HCT116 (cell line): ENCODE data around the gene LINS1. TPM values are rescaled to one million over a fixed set of nuclear protein-coding genes. Genes with fewer than 3 reads are reported as not detected.

ENCODE experiments used
- ATAC-seq: fragments of 200-7000 bp; cut with Tn5 transposase; 2 replicates; pipeline ENCODE4 v1.9.1; 2020; ENCODE audit warnings: mild to moderate bottlenecking, moderate library complexity
- BruUV-seq: library from RNA; stranded (reverse); fragments of 400-500 nt; replicated peaks from 2 replicates; lab custom pipeline; 2021; lab: Mats Ljungman, UMichigan
- CTCF ChIA-PET: fragments of 300-600 bp; sonication (Branson Sonifier 250); formaldehyde crosslinking; loops from one replicate; lab custom pipeline; 2021; ENCODE audit warnings: antibody characterized with exemption; lab: Charles Lee
- POLR2A ChIA-PET: fragments of 300-600, 350-600 bp; sonication (Branson Sonifier 250); formaldehyde crosslinking; loops from one replicate; lab custom pipeline; 2021; ENCODE audit warnings: antibody characterized with exemption; lab: Charles Lee
- RAD21 ChIA-PET, 2 experiments: fragments of 300-600 bp; sonication (Branson Sonifier 250); formaldehyde crosslinking; loops; one replicate each; lab custom pipeline; 2023; ENCODE audit warnings: low total read pairs in 2 of 2; ENCODE audit not compliant: uncharacterized antibody in 2 of 2, unreplicated experiment in 2 of 2, low non-redundant PET in 1 of 2; lab: Charles Lee
- DNase-seq: peaks from one replicate; pipeline ENCODE4 v3.0.0-alpha.2; 2010; ENCODE audit warnings: low read depth, low spot score
- H2AFZ ChIP-seq: fragments of 200-600 bp; shearing (Covaris generic), sonication (generic); 2 replicates; pipeline ENCODE4 v1.6.1; 2017; ENCODE audit warnings: low read depth, mixed run types, mixed read lengths, antibody characterized with exemption, low read length; ENCODE audit not compliant: poor library complexity, severe bottlenecking
- H3K27ac ChIP-seq: 2 replicates; pipeline ENCODE4 v1.5.1; 2012; ENCODE audit warnings: low read depth, low read length
- H3K27me3 ChIP-seq: fragments of 200-600 bp; sonication (generic); 2 replicates; pipeline ENCODE4 v1.6.1; 2016; ENCODE audit warnings: mixed run types, low read length, mixed read lengths; ENCODE audit not compliant: insufficient read depth
- H3K36me3 ChIP-seq, 2 experiments: fragments of 200-500 bp in 1 of 2; fragments of 200-600 bp in 1 of 2; sonication (Bioruptor generic) in 1 of 2; sonication (generic) in 1 of 2; 2 replicates each; pipeline versions ENCODE4 v1.5.1 to v1.6.1; 2014 to 2016; ENCODE audit warnings: low read length in 2 of 2, inconsistent platforms in 1 of 2, mixed read lengths in 1 of 2, mixed run types in 1 of 2; ENCODE audit not compliant: insufficient read depth in 2 of 2, control insufficient read depth in 1 of 2
- H3K4me1 ChIP-seq, 2 experiments: fragments of 200-600 bp in 1 of 2; sonication (generic) in 1 of 2; 2 replicates each; pipeline versions ENCODE4 v1.5.1 to v1.6.1; 2012 to 2017; ENCODE audit warnings: low read length in 2 of 2, inconsistent platforms in 1 of 2, mild to moderate bottlenecking in 1 of 2, mixed read lengths in 1 of 2, mixed run types in 1 of 2, moderate library complexity in 1 of 2; ENCODE audit not compliant: insufficient read depth in 2 of 2, control insufficient read depth in 1 of 2
- H3K4me2 ChIP-seq: fragments of 200-600 bp; sonication (generic); 2 replicates; pipeline ENCODE4 v1.6.1; 2017; ENCODE audit warnings: mixed run types, low read length, mixed read lengths
- H3K4me3 ChIP-seq, 2 experiments: fragments of 200-600 bp in 1 of 2; sonication (generic) in 1 of 2; replicated peaks in 1 of 2; 2 replicates each; pipeline ENCODE4 v1.5.1; 2011 to 2016; ENCODE audit warnings: low read length in 2 of 2, control low read depth in 1 of 2, low read depth in 1 of 2, mild to moderate bottlenecking in 1 of 2, mixed read lengths in 1 of 2, mixed run types in 1 of 2
- H3K79me2 ChIP-seq: fragments of 200-600 bp; sonication (generic); 2 replicates; pipeline ENCODE4 v1.6.1; 2017; ENCODE audit warnings: mild to moderate bottlenecking, mixed run types, low read length, moderate library complexity, mixed read lengths; ENCODE audit not compliant: insufficient read depth
- H3K9ac ChIP-seq: fragments of 200-600 bp; sonication (generic); 2 replicates; pipeline ENCODE4 v1.6.1; 2016; ENCODE audit warnings: low read length, mixed read lengths
- H3K9me2 ChIP-seq: fragments of 200-600 bp; sonication (generic), shearing (Covaris generic); 2 replicates; pipeline ENCODE4 v1.6.1; 2017; ENCODE audit warnings: mixed run types, mild to moderate bottlenecking, moderate library complexity; ENCODE audit not compliant: insufficient read depth
- H3K9me3 ChIP-seq, 2 experiments: fragments of 200-500 bp in 1 of 2; fragments of 200-600 bp in 1 of 2; sonication (Bioruptor generic) in 1 of 2; sonication (generic) in 1 of 2; 2 replicates each; pipeline ENCODE4 v1.6.1; 2014 to 2017; ENCODE audit warnings: low read length in 2 of 2, mixed read lengths in 2 of 2, inconsistent platforms in 1 of 2, low read depth in 1 of 2, mild to moderate bottlenecking in 1 of 2, mixed run types in 1 of 2, moderate library complexity in 1 of 2; ENCODE audit not compliant: control insufficient read depth in 1 of 2, insufficient read depth in 1 of 2
- H4K20me1 ChIP-seq: fragments of 200-600 bp; sonication (generic), shearing (Covaris generic); 2 replicates; pipeline ENCODE4 v1.6.1; 2017; ENCODE audit warnings: mixed run types, mild to moderate bottlenecking, moderate library complexity; ENCODE audit not compliant: insufficient read depth
- ATF3 ChIP-seq: IDR thresholded peaks from 2 replicates; pipeline ENCODE4 v1.6.1; 2012
- CBX3 ChIP-seq: IDR thresholded peaks from 2 replicates; pipeline ENCODE4 v1.6.1; 2012; ENCODE audit warnings: low read depth
- CEBPB ChIP-seq: IDR thresholded peaks from 2 replicates; pipeline ENCODE4 v1.6.1; 2012; ENCODE audit warnings: low read depth
- JUND ChIP-seq: IDR thresholded peaks from 2 replicates; pipeline ENCODE4 v1.6.1; 2012
- MAX ChIP-seq: IDR thresholded peaks from 2 replicates; pipeline ENCODE4 v1.6.1; 2012
- RAD21 ChIP-seq: IDR thresholded peaks from 2 replicates; pipeline ENCODE4 v1.6.1; 2012; ENCODE audit warnings: low read depth, mild to moderate bottlenecking
- SIN3A ChIP-seq: IDR thresholded peaks from 2 replicates; pipeline ENCODE4 v1.6.1; 2012; ENCODE audit warnings: low read depth
- SP1 ChIP-seq: IDR thresholded peaks from 2 replicates; pipeline ENCODE4 v1.6.1; 2012; ENCODE audit warnings: low read depth
- TCF7L2 ChIP-seq: IDR thresholded peaks from 2 replicates; pipeline ENCODE4 v1.7.0; 2011; ENCODE audit warnings: borderline replicate concordance, inconsistent platforms; ENCODE audit not compliant: insufficient read depth, insufficient read length; ENCODE audit errors: extremely low read depth
- ZBTB33 ChIP-seq: IDR thresholded peaks from 2 replicates; pipeline ENCODE4 v1.6.1; 2011; ENCODE audit warnings: mild to moderate bottlenecking, low read length, moderate library complexity; ENCODE audit not compliant: insufficient replicate concordance; ENCODE audit errors: extremely low read depth
- ZNF274 ChIP-seq: fragments of 200-500 bp; sonication (Bioruptor generic); IDR thresholded peaks from 2 replicates; pipeline ENCODE4 v1.6.1; 2014; ENCODE audit warnings: mild to moderate bottlenecking, low read depth, low read length, inconsistent platforms
- intact Hi-C: fragments of 100-400 bp; cut with micrococcal nuclease; formaldehyde crosslinking; loops from 2 replicates; pipeline ENCODE4 v1.10.0; 2022
- total RNA-seq: library from RNA; stranded (reverse); gene quantifications from one replicate; pipeline ENCODE4 v1.2.1, GENCODE V29; 2021; ENCODE audit not compliant: unreplicated experiment

Gene LINS1
- total RNA-seq, 1 experiment from 2014 or later, result 14.7 TPM

DNA sequence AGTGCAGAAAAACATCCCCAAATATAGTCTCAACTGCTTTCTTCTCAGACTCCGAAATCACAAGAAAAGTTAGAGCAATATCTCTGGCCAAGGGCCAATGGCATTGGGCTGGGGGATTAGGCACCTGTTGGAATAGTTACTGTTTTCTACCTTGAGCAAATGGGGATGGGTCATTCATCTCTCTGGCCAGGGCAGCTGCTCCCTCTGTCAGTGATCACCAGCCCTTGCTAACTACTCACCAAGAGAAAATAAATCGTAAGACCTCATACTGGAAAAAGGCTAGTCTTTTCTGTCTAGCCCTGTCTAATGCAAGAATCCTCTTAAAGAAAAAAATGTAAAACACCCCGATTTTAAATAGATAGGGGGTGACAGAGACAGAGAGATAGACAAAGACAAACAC, 84.1 kb downstream of the LINS1 start:
- RAD21 ChIA-PET, result no interaction called here
- TF ChIP-seq CEBPB (no peak), ZNF274 (no peak), CBX3 (no peak), RAD21 (no peak), SIN3A (no peak), SP1 (no peak), ATF3 (no peak), ZBTB33 (no peak), JUND (no peak), TCF7L2 (no peak), MAX (no peak)
- TF ChIP-seq, all 23 proteins: peak for 0
- peaks cover 22% of the 10 kb centered on the region for H3K27me3 ChIP-seq
- no peak overlapping the region for H3K9ac ChIP-seq
- DNase-seq (no peak), ATAC-seq (no peak)
- H2AFZ ChIP-seq, result no peak overlapping the region
- no peak overlapping the region for H3K4me3 ChIP-seq
- H3K4me1 ChIP-seq, result no peaks in the 10 kb centered on the region
- H3K4me2 ChIP-seq, result no peak overlapping the region
- POLR2A ChIA-PET, result no interaction called here
- H3K36me3 ChIP-seq, result no peaks in the 10 kb centered on the region
- no peaks in the 10 kb centered on the region for H3K9me2 ChIP-seq
- intact Hi-C loops, result no loop called here
- no peaks in the 10 kb centered on the region for H4K20me1 ChIP-seq
- CTCF ChIA-PET, result no interaction called here
- BruUV-seq, result no TSS peak
- H3K79me2 ChIP-seq, result no peaks in the 10 kb centered on the region
- no peaks in the 10 kb centered on the region for H3K9me3 ChIP-seq
- H3K27ac ChIP-seq, result no peak overlapping the region

Other genes with a start within 250 kb of the LINS1 start
- gene CERS3, start 73.2 kb downstream of the LINS1 start, total RNA-seq, result not detected
- 16.6 TPM for gene ASB7, start 405 bp upstream of the LINS1 start, total RNA-seq